SK-N-MC (cell line): ENCODE measurements around the gene KCNJ1.

Experiments used
- EZH2 ChIP-seq: fragments of 200-600 bp; sonication (generic); IDR thresholded peaks from one replicate; pipeline ENCODE4 v1.6.1; 2017; ENCODE audit warnings: antibody characterized with exemption
- POLR2AphosphoS5 ChIP-seq: IDR thresholded peaks from 2 replicates; pipeline ENCODE4 v1.6.1; 2012; ENCODE audit warnings: mild to moderate bottlenecking, low read depth, low read length, borderline replicate concordance

DNA sequence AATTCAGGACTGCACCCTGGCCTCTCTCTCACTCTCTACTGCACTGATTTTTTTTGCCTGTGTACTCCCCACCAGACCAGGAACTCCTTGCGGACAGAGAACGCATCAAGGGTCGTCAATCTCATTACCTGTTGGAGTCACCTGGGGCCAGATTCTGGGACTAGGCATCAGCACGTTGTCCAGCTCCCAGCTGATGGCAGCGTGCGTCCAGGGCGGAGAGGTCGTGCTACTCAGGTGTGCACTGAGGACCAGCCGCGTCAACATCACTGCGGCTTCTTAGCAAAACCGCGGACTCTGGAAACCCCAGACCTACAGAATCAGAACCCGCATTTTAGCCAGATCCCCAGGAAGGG is 37.2 kb upstream of the KCNJ1 start:
- TF ChIP-seq EZH2 (no peak), POLR2AphosphoS5 (no peak)
